Fibroblast of mammary gland (primary cell): ENCODE measurements around the gene ABR.
A peak's percentile ranks its signal among the peaks of the same experiment; 100 is the strongest.

Experiments used
- DNase-seq: peaks from one replicate; pipeline ENCODE4 v3.0.0-alpha.2; 2010; ENCODE audit warnings: low read depth
- H3K4me3 ChIP-seq: 2 replicates; pipeline ENCODE4 v1.5.1; 2011; ENCODE audit warnings: low read depth, mild to moderate bottlenecking, low read length, moderate library complexity; ENCODE audit not compliant: control insufficient read depth
- TF ChIP-seq, protein P1 (sequence below): conservative IDR thresholded peaks from 2 replicates; pipeline ENCODE4 v1.5.1; 2011; ENCODE audit warnings: low read depth, low read length, inconsistent platforms; ENCODE audit not compliant: control insufficient read depth, insufficient read depth

Gene ABR

DNA sequence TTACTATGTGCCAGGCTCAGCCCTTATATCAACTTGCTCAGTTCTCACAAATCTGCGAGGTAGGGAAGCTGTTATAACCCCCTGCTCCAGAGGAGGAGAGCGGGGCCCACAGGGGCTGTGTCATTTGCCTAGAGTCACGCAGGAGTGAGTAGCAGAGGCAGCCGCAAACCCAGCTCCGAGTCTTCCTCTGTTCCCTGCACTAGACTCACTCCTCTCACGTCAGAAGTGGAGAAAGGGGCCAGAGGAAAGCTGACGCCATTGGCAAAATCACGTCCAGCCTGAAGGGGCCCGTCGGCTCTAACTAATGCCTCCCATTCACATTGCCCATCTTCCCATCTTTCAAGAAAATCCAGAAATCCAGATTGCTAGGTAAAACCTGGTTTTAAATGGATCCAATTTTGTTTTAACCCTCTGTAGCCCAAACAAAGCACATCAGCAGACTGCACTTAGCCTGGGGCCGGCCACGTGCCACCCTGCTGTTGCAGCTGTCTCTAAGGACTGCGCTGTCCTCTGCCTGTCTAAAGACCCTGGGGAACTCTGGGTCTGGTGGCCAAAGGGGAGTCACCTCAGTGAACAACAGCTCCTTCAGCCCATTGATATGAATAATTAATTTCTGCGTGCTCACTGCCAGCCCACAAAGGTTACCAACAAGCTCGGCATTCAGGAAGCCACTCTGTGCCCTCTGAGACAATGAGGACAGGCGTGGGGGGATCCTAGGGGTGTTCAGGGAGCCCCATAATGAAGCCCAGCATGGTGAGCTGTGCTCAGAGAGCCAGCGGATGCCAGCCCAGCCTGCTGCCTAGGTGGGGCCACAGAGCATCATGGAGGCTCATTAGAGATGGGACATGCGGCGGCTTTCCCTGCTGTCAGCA, 36.7 kb upstream of the ABR start:
- TF ChIP-seq, protein P1, sequence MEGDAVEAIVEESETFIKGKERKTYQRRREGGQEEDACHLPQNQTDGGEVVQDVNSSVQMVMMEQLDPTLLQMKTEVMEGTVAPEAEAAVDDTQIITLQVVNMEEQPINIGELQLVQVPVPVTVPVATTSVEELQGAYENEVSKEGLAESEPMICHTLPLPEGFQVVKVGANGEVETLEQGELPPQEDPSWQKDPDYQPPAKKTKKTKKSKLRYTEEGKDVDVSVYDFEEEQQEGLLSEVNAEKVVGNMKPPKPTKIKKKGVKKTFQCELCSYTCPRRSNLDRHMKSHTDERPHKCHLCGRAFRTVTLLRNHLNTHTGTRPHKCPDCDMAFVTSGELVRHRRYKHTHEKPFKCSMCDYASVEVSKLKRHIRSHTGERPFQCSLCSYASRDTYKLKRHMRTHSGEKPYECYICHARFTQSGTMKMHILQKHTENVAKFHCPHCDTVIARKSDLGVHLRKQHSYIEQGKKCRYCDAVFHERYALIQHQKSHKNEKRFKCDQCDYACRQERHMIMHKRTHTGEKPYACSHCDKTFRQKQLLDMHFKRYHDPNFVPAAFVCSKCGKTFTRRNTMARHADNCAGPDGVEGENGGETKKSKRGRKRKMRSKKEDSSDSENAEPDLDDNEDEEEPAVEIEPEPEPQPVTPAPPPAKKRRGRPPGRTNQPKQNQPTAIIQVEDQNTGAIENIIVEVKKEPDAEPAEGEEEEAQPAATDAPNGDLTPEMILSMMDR, result no peak
- no peak overlapping the region for H3K4me3 ChIP-seq
- no peak for DNase-seq

DNA sequence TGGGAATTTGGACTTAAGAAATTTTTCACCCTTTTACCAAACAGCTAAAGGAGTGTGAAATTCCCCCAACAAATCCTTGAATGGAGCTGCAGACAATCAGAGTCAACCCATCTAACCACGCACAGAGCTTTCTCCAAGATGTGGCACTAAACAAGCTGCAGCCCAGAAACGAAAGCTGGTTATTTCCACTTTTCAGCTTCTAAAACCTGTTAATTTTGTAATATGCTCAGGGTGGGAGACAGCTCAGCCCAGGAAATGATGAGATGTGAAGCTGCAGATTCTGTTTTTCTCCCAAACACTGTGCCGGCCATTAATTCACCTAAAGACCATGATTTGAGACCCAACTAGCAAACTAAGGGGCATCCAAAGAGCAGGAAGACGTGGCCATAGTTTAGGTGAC, 33.2 kb upstream of the ABR start:
- TF ChIP-seq, protein P1, result no peak
- no peak overlapping the region for H3K4me3 ChIP-seq
- no peak for DNase-seq

DNA sequence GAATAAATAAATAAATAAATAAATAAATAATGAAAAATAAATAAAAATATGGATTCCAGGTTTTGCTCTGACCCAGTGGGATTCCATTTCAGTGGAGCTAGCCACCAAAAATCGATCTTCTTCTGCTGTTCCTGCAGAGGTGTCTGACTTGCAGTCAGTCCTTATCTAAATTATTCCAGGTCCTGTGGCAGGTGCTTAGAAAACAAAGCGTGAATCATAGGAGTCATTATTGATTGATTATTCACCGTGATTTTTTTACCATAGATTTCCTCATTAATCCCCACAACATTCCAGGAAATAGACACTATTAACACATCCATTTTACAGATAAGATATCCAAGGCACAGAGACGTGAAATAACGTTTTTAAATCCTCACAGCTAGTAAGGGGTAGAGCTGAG, 31.5 kb upstream of the ABR start:
- TF ChIP-seq, protein P1, result no peak
- H3K4me3 ChIP-seq, result no peak overlapping the region
- no peak for DNase-seq

DNA sequence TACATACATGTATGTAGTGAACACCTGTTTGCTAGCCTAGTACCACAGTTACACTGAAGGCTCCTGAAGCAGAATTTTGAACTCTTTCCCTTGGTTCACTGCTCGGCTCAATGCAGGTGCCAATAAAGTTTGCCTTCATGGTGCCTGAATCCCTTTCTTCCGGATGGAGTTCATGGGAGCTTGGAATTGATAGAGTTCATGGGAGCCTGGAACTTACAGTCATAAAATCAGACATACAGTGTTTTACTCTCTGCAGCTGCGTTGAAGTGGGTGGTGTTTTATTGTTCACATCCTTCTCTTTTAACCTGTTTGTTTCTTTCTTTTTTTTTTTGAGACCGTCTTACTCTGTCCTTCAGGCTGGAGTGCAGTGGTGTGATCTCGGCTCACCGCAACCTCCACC, 29.2 kb upstream of the ABR start:
- TF ChIP-seq, protein P1, result no peak
- no peak overlapping the region for H3K4me3 ChIP-seq
- DNase-seq, result no peak

DNA sequence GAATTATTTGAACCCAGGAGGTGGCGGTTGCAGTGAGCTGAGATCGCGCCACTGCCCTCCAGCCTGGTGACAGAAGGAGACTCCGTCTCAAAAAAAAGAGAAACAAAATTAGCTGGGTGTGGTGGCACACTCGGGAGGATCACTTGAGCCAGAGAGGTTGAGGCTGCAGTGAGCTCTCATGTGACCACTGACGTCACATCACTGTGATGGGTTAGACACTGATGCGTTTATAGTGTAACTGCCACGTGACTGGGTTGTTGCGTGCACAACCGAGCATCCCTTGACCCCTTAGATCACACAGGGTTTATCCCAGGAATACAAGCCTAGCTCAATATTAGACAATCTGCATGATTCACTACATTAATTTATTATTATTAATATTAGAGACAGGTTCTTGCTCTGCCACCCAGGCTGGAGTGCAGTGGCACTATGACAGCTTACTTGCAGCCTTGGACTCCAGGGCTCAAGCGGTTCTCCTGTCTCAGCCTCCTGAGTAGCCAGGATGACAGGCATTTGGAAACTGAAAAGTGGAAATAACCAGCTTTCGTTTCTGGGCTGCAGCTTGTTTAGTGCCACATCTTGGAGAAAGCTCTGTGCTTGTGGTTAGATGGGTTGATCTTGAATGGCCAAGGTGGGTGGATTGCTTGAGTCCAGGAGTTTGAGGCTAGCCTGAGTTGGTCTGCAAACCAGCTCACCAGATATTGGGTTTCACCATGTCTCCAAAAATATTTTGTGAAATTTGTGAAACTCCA, 26.4 kb upstream of the ABR start:
- TF ChIP-seq, protein P1, result no peak
- no peak overlapping the region for H3K4me3 ChIP-seq
- no peak for DNase-seq

DNA sequence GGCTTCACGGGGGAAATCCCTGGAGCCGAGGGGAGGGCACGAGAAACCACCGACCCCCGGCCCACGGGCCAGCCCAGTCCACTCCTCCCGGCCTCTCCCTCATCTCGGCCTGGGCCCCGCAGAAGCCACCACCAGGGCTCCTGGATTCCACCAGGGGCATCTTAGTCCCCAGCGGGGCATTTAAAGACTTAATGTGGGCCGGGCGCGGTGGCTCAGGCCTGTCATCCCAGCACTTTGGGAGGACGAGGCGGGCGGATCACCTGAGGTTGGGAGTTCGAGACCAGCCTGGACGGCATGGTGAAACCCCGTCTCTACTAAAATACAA, 24.1 kb upstream of the ABR start:
- peak overlapping the region; percentile 54 for H3K4me3 ChIP-seq
- TF ChIP-seq, protein P1, result no peak
- no peak for DNase-seq
